ENCODE data around the gene ZC3HAV1. TPM values are rescaled to one million over a fixed set of nuclear protein-coding genes. Genes with fewer than 3 reads are reported as not detected.

ZC3HAV1 gene
- total and polyA plus RNA-seq, 2 of the 13 experiments (the other 11 are each of a cell fraction or from before 2014, with no cell fraction given), result 12.7 to 23.7 TPM

DNA sequence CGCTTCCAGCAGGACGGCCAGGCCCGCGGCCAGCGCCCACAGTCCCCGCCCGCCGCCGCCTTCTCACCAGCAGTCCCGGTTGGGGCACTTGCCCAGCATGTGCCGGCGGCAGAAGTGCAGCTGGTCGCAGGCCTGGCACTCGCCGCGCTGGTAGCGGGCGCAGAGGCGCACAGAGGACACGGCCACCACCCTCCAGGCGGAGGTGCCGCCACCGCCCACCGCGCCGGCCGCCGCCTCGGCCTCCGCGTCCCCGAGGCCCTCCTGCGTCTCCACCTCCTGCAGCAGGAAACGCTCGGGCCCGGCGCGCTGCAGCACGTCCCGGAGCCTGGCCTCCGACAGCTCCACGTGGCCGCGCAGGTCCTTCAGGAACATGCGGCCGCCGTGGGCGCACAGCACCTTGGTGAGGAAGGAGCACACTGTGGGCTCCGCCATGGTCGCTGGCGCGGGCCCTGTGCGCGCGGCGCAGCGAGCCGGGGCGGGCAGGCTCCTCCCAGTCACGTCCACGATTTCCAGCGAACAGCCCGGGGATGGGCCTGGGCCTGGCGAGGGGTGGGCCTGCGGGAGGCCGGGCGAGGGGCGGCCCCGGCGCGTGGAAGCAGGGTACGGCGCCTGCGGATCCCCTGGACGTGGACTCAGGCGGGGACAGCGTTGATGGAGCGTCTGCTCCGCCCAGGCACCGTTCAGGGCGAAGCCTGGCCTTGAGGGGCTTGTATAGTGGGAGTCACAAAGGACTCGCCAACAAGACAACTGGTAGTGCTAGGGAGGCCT lies 73.8 kb downstream of the ZC3HAV1 start, which contains the start of gene ZC3HAV1L (continued):
- TF ChIP-seq, protein P1, sequence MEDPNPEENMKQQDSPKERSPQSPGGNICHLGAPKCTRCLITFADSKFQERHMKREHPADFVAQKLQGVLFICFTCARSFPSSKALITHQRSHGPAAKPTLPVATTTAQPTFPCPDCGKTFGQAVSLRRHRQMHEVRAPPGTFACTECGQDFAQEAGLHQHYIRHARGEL (CRISPR knock-in tag; IDR thresholded peaks at IDR 0.05), result no peak
- TF ChIP-seq ZNF343 (CRISPR knock-in tag; IDR thresholded peaks at IDR 0.05) (no peak), HOXD1 (CRISPR knock-in tag; IDR thresholded peaks at IDR 0.05) (no peak), CCDC6 (CRISPR knock-in tag; IDR thresholded peaks at IDR 0.05) (peak; percentile 64; the same call in 1 of the 2 replicates), ZBTB7A (CRISPR knock-in tag; IDR thresholded peaks at IDR 0.05) (no peak), RBFOX2 (IDR thresholded peaks at IDR 0.05; ENCODE audit: low read depth, low read length) (peak; percentile 90), XRCC5 (optimal IDR thresholded peaks at IDR 0.05; ENCODE audit: low read length) (no peak), CBFB (CRISPR knock-in tag; IDR thresholded peaks at IDR 0.05) (peak; percentile 47; the same call in 1 of the 2 replicates), ESRRA (CRISPR knock-in tag; IDR thresholded peaks at IDR 0.05; ENCODE audit: low read depth) (peak; percentile 32; the same call in 1 of the 2 replicates), PPARG (CRISPR knock-in tag; conservative IDR thresholded peaks at IDR 0.05) (peak; percentile 45; the same call in 1 of the 2 replicates), ZNF530 (CRISPR knock-in tag; IDR thresholded peaks at IDR 0.05; ENCODE audit: low read depth) (no peak), KDM3A (CRISPR knock-in tag; IDR thresholded peaks at IDR 0.05; ENCODE audit: low read depth) (no peak; the same call in 1 of the 2 replicates), KDM5B (CRISPR knock-in tag; IDR thresholded peaks at IDR 0.05; ENCODE audit: borderline replicate concordance) (0 out of 2 replicates have a peak, but pooled peaks have one; percentile 68), MIXL1 (CRISPR knock-in tag; IDR thresholded peaks at IDR 0.05) (no peak)
- TF ChIP-seq, protein P2, sequence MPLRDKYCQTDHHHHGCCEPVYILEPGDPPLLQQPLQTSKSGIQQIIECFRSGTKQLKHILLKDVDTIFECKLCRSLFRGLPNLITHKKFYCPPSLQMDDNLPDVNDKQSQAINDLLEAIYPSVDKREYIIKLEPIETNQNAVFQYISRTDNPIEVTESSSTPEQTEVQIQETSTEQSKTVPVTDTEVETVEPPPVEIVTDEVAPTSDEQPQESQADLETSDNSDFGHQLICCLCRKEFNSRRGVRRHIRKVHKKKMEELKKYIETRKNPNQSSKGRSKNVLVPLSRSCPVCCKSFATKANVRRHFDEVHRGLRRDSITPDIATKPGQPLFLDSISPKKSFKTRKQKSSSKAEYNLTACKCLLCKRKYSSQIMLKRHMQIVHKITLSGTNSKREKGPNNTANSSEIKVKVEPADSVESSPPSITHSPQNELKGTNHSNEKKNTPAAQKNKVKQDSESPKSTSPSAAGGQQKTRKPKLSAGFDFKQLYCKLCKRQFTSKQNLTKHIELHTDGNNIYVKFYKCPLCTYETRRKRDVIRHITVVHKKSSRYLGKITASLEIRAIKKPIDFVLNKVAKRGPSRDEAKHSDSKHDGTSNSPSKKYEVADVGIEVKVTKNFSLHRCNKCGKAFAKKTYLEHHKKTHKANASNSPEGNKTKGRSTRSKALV (CRISPR knock-in tag; IDR thresholded peaks at IDR 0.05), result 0 out of 2 replicates have a peak, but pooled peaks have one; percentile 34
- TF ChIP-seq, protein P3, sequence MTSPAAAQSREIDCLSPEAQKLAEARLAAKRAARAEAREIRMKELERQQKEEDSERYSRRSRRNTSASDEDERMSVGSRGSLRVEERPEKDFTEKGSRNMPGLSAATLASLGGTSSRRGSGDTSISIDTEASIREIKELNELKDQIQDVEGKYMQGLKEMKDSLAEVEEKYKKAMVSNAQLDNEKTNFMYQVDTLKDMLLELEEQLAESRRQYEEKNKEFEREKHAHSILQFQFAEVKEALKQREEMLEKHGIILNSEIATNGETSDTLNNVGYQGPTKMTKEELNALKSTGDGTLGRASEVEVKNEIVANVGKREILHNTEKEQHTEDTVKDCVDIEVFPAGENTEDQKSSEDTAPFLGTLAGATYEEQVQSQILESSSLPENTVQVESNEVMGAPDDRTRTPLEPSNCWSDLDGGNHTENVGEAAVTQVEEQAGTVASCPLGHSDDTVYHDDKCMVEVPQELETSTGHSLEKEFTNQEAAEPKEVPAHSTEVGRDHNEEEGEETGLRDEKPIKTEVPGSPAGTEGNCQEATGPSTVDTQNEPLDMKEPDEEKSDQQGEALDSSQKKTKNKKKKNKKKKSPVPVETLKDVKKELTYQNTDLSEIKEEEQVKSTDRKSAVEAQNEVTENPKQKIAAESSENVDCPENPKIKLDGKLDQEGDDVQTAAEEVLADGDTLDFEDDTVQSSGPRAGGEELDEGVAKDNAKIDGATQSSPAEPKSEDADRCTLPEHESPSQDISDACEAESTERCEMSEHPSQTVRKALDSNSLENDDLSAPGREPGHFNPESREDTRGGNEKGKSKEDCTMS (CRISPR knock-in tag; conservative IDR thresholded peaks at IDR 0.05), result no peak
- TF ChIP-seq, protein P4, sequence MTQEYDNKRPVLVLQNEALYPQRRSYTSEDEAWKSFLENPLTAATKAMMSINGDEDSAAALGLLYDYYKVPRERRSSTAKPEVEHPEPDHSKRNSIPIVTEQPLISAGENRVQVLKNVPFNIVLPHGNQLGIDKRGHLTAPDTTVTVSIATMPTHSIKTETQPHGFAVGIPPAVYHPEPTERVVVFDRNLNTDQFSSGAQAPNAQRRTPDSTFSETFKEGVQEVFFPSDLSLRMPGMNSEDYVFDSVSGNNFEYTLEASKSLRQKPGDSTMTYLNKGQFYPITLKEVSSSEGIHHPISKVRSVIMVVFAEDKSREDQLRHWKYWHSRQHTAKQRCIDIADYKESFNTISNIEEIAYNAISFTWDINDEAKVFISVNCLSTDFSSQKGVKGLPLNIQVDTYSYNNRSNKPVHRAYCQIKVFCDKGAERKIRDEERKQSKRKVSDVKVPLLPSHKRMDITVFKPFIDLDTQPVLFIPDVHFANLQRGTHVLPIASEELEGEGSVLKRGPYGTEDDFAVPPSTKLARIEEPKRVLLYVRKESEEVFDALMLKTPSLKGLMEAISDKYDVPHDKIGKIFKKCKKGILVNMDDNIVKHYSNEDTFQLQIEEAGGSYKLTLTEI (CRISPR knock-in tag; conservative IDR thresholded peaks at IDR 0.05), result no peak
- TF ChIP-seq, protein P5, sequence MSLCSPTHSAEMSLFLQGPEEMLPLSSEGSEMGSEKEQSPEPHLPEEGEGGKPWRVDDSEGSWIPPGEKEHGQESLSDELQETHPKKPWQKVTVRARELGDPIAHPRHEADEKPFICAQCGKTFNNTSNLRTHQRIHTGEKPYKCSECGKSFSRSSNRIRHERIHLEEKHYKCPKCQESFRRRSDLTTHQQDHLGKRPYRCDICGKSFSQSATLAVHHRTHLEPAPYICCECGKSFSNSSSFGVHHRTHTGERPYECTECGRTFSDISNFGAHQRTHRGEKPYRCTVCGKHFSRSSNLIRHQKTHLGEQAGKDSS (CRISPR knock-in tag; IDR thresholded peaks at IDR 0.05; ENCODE audit: borderline replicate concordance, low read depth), result peak; percentile 76; the same call in 1 of the 2 replicates
- TF ChIP-seq, protein P6, sequence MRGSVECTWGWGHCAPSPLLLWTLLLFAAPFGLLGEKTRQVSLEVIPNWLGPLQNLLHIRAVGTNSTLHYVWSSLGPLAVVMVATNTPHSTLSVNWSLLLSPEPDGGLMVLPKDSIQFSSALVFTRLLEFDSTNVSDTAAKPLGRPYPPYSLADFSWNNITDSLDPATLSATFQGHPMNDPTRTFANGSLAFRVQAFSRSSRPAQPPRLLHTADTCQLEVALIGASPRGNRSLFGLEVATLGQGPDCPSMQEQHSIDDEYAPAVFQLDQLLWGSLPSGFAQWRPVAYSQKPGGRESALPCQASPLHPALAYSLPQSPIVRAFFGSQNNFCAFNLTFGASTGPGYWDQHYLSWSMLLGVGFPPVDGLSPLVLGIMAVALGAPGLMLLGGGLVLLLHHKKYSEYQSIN (CRISPR knock-in tag; IDR thresholded peaks at IDR 0.05; ENCODE audit: borderline replicate concordance), result no peak
- TF ChIP-seq, protein P7, sequence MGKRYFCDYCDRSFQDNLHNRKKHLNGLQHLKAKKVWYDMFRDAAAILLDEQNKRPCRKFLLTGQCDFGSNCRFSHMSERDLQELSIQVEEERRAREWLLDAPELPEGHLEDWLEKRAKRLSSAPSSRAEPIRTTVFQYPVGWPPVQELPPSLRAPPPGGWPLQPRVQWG (CRISPR knock-in tag; IDR thresholded peaks at IDR 0.05; ENCODE audit: borderline replicate concordance, low read depth), result no peak
